Effector memory CD4-positive, alpha-beta T cell (primary cell): Measurements from ENCODE around the gene NCKAP5.
"Not testable (repeated sequence)": the region's sequence is repeated elsewhere in the genome, so short reads cannot be mapped to it uniquely, and the experiment has no call there.

Experiments used
- DNase-seq, 3 donors: peaks; one replicate each; pipeline ENCODE4 v3.0.0-alpha.2; 2020
- H3K27ac ChIP-seq: 2 replicates; pipeline ENCODE4 v1.7.0; 2013; ENCODE audit warnings: mild to moderate bottlenecking, low read length, moderate library complexity; ENCODE audit not compliant: insufficient read depth, poor library complexity, severe bottlenecking
- H3K27me3 ChIP-seq: replicated peaks from 2 replicates; pipeline ENCODE4 v1.7.0; 2013; ENCODE audit warnings: mild to moderate bottlenecking, low read length; ENCODE audit not compliant: insufficient read depth, control insufficient read depth, poor library complexity, severe bottlenecking
- H3K36me3 ChIP-seq: 2 replicates; pipeline ENCODE4 v1.7.0; 2013; ENCODE audit warnings: mild to moderate bottlenecking, low read length, moderate library complexity; ENCODE audit not compliant: control insufficient read depth, insufficient read depth
- H3K4me1 ChIP-seq: 2 replicates; pipeline ENCODE4 v1.7.0; 2013; ENCODE audit warnings: low read length, mild to moderate bottlenecking; ENCODE audit not compliant: control insufficient read depth, insufficient read depth, poor library complexity, severe bottlenecking
- H3K4me3 ChIP-seq: 2 replicates; pipeline ENCODE4 v1.7.0; 2013; ENCODE audit warnings: low read length, low read depth, mild to moderate bottlenecking; ENCODE audit not compliant: insufficient read depth, poor library complexity, severe bottlenecking
- H3K9me3 ChIP-seq: 2 replicates; pipeline ENCODE4 v1.7.0; 2013; ENCODE audit warnings: mild to moderate bottlenecking, low read length, moderate library complexity; ENCODE audit not compliant: control insufficient read depth

The NCKAP5 gene

DNA sequence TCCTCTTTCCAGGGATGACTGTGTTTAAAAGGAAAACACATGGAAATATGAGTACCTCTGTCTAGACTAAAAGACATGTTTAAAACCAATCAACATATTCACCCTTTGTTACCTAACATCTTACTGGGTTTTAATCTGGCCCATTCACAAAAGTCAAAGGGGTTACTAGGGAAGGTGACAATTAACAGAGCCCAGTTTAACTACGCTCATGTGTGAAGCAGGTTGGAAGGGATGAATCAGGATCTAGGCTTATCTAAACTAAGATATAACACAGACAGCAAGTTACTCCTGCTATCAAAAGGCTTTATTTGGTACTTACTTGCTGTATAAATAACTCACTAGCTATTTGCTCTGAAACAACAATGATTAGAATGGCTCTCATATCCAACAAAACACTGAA lies 337.0 kb downstream of the NCKAP5 start:
- H3K4me3 ChIP-seq: no peak overlapping the region
- H3K27me3 ChIP-seq: no peaks in the 10 kb centered on the region
- no peak for DNase-seq
- H3K9me3 ChIP-seq: no peaks in the 10 kb centered on the region
- no peaks in the 10 kb centered on the region for H3K36me3 ChIP-seq
- no peak overlapping the region for H3K27ac ChIP-seq
- H3K4me1 ChIP-seq: no peaks in the 10 kb centered on the region

GRCh38 chr2:133229974-133230373 lies 338.3 kb downstream of the NCKAP5 start:
- Histone ChIP-seq H3K4me1 (no peaks in the 10 kb centered on the region), H3K27me3 (no peaks in the 10 kb centered on the region), H3K27ac (no peak overlapping the region), H3K9me3 (no peaks in the 10 kb centered on the region), H3K4me3 (no peak overlapping the region), H3K36me3 (no peaks in the 10 kb centered on the region)
- DNase-seq: no peak

DNA sequence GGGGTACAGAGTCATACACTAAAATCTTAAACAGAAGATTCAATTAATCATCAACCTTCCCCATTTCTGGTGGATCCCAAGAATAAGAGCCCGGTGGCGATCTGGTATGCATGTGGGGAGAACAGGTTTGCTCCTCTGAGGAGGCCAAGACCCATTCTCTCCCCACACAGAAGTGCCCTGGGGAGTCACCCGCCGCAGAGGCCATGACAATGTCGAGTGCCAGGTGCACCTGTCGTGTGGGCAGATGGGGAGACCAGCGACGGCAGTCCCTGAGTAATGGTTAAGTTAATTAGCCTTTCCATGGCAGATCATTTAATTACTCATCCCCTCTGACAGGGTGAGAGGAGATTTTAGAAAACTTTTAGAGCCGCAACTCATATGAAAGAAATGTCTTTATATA lies 345.0 kb downstream of the NCKAP5 start:
- H3K4me1 ChIP-seq: no peaks in the 10 kb centered on the region
- H3K4me3 ChIP-seq: no peak overlapping the region
- no peaks in the 10 kb centered on the region for H3K9me3 ChIP-seq
- H3K27ac ChIP-seq: no peak overlapping the region
- no peak for DNase-seq
- no peaks in the 10 kb centered on the region for H3K27me3 ChIP-seq
- no peaks in the 10 kb centered on the region for H3K36me3 ChIP-seq

DNA sequence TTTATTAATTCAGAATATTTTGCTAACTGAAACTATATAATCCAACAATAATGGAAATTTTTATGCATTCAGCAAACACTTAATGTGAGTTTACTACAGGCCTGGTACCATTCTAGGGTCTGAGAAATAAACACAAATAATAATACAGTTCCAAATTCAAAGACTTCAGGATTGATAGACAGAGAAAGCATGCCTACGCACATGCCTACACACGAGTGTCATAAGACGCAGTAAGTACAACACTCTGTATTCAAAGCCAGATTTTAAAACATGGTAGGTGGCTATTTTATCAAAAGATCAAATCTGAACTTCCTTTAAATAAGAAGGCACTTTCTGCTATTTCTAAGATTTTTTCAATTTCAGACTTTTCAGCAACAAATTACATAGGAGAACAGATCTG lies 346.9 kb downstream of the NCKAP5 start:
- Histone ChIP-seq H3K4me1 (no peaks in the 10 kb centered on the region), H3K27me3 (no peaks in the 10 kb centered on the region), H3K36me3 (no peaks in the 10 kb centered on the region), H3K27ac (no peak overlapping the region), H3K4me3 (no peak overlapping the region), H3K9me3 (no peaks in the 10 kb centered on the region)
- no peak for DNase-seq

- DNase-seq: no peak
- no peaks in the 10 kb centered on the region for H3K4me1 ChIP-seq
- H3K9me3 ChIP-seq: no peaks in the 10 kb centered on the region
Observed at GRCh38 chr2:133218204-133218603, 350.1 kb downstream of the NCKAP5 start.

GRCh38 chr2:133215477-133215876 lies 352.8 kb downstream of the NCKAP5 start:
- DNase-seq: no peak
- H3K4me3 ChIP-seq: no peak overlapping the region
- H3K27me3 ChIP-seq: no peaks in the 10 kb centered on the region
- no peak overlapping the region for H3K27ac ChIP-seq
- H3K9me3 ChIP-seq: no peaks in the 10 kb centered on the region
- H3K36me3 ChIP-seq: no peaks in the 10 kb centered on the region
- H3K4me1 ChIP-seq: no peaks in the 10 kb centered on the region

More at GRCh38 chr2:133218204-133218603, 350.1 kb downstream of the NCKAP5 start:
- no peak overlapping the region for H3K27ac ChIP-seq
- no peaks in the 10 kb centered on the region for H3K36me3 ChIP-seq
- H3K27me3 ChIP-seq: no peaks in the 10 kb centered on the region
- no peak overlapping the region for H3K4me3 ChIP-seq

- Histone ChIP-seq H3K27ac (no peak overlapping the region), H3K36me3 (no peaks in the 10 kb centered on the region), H3K4me3 (no peak overlapping the region), H3K27me3 (no peaks in the 10 kb centered on the region), H3K4me1 (no peaks in the 10 kb centered on the region), H3K9me3 (no peaks in the 10 kb centered on the region)
- no peak for DNase-seq
Observed at GRCh38 chr2:133213651-133214050, 354.6 kb downstream of the NCKAP5 start.

DNA sequence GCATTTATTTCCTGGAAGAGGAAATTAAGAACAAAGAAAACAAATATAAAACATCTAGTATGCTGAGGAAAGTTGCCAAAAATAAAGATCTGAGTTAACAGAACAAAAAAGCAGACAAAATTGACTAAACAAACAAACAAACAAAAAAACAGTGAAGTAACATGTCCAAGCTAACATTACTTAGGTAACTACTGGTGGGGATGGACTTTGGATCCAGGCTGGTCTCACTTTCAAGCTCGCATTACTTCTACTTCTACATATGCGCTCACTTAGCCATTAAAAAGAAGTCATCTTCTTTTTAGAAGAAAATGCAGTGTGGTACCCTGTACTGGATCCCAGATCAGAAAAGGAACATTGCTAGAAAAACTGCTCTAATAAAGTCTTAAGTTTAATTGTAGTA lies 358.9 kb downstream of the NCKAP5 start:
- no peaks in the 10 kb centered on the region for H3K9me3 ChIP-seq
- H3K4me3 ChIP-seq: no peak overlapping the region
- H3K36me3 ChIP-seq: no peaks in the 10 kb centered on the region
- H3K27me3 ChIP-seq: no peaks in the 10 kb centered on the region
- DNase-seq: no peak
- no peaks in the 10 kb centered on the region for H3K4me1 ChIP-seq
- no peak overlapping the region for H3K27ac ChIP-seq

- not testable (repeated sequence) for H3K9me3 ChIP-seq, DNase-seq, H3K27me3 ChIP-seq, H3K4me3 ChIP-seq, H3K27ac ChIP-seq, H3K36me3 ChIP-seq, H3K4me1 ChIP-seq
Observed at GRCh38 chr2:133206666-133207065, 361.6 kb downstream of the NCKAP5 start.

DNA sequence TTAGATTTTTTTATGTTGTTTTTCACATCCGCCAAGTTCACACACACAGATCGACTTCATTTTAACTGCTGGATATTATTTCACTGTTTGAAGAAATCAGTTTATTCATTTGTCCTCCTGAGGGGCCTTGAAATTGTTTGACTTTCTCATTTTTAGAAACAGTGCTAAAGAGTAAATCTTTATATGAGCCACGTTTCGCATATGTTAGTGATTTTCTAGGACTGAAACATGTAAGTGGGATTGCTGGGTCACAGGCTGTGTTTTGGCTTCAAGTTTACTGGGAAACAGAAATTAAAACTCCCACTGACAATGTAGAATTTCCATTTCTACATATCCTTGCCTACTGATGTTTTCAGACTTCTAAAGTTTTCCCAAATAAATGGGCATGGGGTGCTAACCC lies 363.8 kb downstream of the NCKAP5 start:
- Histone ChIP-seq H3K9me3 (no peaks in the 10 kb centered on the region), H3K4me3 (no peak overlapping the region), H3K4me1 (no peaks in the 10 kb centered on the region), H3K27ac (no peak overlapping the region), H3K27me3 (no peaks in the 10 kb centered on the region), H3K36me3 (no peaks in the 10 kb centered on the region)
- no peak for DNase-seq
